Stimulated activated CD8-positive, alpha-beta memory T cell treated with anti-CD3 and anti-CD28 coated beads, Interleukin-15, amount 100 ng/mL, for 24 hours (primary cell): ENCODE measurements around the gene IKZF1.

ENCODE experiments used
- DNase-seq: peaks from one replicate; pipeline ENCODE4 v3.0.0-alpha.2; 2020; ENCODE audit warnings: low read depth

Gene IKZF1

DNA sequence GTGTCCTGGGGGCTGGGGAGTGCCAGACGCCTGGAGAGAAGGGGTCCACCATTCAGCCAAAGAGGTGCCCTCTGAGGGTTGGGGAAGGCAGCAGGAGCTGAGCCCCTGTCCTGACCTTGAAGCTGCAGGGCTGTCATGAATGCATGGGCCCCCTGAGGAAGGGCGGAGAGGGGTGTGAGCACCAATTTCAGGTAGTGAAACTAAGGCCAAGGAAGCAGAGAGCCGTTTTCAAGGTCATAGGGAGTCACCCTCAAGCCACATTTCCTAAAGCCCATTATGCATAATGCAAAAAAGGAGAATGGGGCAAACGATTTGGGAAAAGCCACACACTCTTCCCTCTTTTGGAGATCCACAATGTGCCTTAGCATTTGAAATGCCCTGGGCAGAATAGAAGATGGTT is 108.5 kb downstream of the IKZF1 start:
- no peak for DNase-seq

DNA sequence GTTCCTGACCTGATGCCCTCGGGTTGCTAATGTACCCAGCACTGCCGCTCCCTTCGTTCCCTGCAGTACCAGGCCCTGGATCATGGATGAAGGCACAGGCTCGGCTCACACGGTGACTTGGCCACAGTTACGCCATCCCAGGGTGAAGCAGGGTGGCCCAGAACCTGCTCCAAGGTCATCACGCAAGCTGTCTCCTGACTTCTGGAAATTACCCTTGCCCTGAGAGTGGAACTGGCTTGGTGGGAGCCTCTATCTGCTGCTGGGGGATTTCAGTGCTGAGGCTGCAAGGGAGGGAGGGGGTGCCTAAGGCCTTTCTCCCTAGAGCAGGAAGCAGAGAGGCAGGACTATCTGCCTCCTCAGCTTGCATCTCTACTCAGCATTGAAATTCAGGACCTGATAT is 109.0 kb downstream of the IKZF1 start:
- no peak for DNase-seq

DNA sequence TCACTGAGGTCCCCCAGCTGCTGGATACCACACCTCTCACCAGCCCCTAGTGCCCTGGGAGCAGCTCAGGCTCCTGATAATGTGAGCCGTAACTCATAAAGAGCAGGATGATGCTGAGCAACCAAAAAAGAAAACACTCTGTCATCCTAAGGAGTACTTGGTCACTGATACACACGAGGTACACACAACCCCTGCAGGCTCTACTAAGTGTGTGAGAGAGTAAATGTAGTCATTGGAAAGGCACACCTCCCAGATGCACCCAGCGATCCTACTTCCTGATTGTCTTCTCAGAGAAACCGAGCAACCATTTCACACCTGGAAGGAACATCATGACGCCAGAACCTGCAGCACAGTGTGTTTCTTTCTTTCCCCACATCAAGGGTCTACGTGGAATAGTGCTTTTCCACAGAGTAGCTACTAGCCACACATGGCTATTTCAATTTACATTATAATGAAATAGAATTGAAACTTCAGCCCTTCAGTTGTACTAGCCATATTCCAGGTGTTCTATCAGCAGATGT is 111.4 kb downstream of the IKZF1 start:
- no peak for DNase-seq

DNA sequence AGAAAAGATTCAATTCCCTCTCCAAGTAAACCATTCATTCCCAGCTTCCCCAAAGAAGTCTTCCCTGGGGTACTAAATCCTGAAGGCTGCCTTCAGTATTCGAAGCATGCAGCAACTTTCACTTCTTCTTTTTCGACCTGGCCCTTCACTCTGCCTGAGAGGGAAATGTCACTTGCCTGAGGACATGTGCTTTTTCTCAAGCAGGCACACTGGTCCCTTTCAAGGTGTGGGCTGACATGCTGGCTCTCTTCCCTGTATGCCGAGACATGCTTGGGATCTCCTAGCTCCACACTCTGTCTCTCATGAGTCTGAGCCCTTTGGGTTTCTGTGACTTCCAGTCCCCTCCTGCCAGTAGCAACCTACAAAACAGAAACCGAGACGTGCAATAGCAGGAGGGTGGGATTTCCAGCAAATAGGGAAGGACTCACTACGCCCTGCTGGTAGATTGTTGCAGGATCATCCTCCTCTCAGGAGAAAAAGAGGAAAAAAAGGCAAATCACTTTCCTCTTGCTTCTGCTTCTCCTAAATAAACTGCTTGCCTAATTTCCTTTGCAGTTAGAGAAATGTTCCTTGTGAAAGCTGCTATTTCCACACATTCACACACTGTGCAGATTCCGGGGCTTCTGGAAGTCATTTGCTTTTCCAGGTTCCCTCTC is 112.1 kb downstream of the IKZF1 start:
- no peak for DNase-seq

DNA sequence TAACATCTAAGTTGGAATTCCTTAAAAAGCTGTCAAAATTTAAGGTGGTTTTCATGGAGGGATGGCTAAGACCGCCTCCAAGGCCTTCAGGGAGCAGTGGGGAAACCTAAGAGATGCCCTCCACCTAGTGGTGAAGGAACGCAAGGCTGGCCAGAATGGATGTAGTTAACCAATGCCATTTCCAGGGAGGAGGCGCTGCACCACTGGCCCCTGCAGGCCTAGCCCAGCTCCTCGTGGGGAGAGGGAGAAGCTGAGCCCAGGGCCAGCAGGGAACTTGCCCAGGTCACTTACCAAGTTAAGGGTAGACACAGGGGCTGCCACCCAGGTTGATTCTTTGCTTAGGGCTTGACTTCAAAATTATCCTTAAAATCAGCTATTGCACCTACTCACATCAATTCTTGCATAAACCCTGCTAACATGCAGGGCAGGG is 113.6 kb downstream of the IKZF1 start:
- DNase-seq: no peak

DNA sequence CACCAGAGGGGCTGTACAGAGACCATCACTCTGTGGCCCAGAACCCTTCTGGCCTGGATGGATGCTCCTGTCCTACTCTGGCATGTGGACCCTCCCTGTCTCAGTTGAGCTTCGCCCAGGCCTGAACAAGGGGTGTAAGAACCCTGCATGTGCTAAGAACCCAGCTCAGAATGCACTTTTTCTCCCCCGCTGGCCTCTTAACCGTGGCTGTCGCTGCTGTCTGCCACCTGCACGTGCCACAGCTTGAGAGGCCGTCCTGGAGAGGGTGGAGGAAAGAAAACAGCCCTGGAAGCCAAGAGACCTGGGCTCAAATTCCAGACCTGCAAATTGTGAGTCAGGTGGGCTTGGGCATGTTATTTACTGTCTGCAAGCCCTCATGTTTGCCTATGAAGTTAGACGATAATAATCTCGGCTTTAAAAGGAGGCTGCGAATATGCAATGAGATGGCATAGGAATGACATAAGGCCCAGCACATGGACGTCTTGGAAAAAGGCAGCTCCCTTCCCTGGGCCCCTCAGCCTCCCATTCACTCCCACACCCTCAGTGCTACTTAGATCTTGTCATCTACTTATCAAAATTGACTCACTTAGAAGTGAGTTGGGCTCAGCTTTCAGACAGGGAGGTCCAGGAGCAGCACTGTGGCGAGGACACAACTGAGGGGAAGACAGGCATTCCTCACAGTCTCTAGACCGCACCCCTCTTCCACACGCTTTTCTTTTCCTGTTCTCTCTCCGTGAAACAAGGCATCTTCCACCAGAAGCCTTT is 114.2 kb downstream of the IKZF1 start:
- no peak for DNase-seq

DNA sequence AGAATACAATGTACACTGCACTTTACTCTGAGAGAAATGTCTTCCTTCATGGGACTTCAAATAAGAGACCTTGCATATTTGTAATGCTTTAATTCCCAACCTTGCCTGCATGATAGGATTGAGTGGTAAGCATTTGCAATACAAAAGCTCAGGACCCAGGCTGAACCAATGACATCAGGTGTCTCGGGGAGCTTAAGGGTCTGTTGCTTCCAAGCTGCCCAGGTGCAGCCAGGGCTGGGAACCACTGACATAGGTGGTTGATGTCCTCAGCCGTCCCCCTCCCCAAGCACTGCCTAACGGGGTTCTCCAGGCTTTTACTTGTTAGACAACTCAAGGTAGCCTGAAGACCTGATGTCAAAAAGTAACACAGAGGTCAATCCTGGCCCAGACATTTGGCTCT is 116.5 kb downstream of the IKZF1 start:
- DNase-seq: no peak

DNA sequence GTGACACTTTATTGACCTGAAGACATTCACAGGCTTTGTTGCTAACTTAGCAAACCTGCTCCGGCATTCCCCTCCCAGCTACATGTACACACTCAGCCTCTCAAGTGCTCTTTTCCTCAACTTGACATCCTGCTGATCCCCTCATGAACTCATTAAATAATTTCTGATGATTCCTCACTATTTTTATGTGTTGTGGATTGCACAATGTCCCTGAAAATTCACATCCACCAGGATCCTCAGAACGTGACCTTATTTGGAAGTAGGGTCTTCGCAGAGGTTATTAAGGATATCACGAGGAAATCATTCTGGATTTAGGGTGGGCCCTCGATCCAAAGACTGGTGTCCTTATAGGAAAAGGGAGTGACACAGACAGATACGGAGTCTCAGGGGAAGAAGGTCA is 118.3 kb downstream of the IKZF1 start:
- no peak for DNase-seq

DNA sequence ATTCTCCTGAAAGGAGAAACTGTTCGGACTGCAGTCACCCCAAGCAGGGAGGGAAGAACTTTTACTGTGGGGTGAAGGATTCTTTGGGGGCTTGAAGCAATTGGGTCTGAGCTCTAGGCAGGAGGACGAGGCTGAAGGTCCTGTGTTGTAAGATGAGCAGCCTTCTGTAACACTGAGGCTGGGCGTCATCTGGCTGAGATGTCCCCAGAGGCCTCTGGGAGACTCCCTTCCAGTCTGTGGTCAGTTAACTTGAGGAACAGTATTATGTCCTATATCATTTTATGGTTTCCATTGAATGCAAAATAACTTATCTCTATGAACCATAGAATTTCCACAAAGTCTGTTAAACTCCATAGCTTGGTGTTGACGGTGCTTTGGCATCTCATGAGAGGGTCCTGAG is 119.3 kb downstream of the IKZF1 start:
- no peak for DNase-seq

DNA sequence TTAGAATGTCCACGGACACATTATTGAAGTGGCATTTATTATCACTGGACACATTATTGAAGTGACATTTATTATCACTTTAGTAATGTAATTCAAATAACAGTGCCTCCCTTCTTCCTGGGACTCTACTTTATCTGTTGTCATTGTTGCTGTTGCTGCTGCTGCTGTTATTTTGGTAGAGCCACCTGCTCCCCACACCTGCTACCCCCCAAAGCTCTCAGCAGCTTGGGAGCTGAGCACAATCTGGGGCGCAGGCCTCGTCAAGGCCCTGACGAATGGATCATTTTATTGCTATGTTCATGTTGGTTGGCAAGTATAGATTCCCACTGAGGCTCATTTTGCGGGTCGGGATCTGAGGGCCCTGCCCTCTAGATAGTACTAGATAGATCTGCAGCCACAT is 120.8 kb downstream of the IKZF1 start:
- no peak for DNase-seq

DNA sequence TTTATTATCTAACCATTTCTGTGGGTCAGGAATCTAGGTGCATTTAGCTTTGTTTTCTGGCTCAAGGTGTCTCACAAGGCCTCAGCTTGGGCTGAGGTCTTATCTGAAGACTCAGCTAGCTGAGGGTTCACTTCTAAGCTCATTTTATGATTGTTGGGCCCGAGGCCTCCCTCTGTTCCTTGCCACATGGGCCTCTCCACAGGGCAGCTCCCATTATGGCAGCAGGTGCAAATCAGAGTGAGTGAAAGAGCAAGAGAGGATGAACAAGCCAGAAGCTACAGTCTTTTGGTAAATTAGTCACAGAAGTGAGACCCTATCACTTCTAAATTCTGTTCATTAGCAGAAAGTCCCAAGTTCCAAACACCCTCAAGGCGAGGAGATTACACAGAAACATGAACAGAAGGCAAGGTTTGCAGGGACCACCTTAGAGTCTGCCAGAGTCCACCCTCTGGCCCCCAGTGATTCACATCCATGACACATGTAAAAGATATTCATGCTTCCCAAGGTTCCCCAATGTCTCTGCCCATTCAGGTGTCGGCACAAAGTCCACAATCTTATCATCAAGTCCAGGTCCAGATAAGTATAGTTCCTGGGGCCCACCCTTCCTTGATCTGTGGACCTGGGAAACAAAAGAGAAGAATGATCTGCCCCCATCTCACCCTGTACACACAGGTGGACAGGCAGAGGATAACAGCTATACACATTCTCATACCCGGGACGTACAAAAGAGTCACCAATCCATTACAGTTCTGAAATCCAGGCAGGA is 121.9 kb downstream of the IKZF1 start:
- no peak for DNase-seq

DNA sequence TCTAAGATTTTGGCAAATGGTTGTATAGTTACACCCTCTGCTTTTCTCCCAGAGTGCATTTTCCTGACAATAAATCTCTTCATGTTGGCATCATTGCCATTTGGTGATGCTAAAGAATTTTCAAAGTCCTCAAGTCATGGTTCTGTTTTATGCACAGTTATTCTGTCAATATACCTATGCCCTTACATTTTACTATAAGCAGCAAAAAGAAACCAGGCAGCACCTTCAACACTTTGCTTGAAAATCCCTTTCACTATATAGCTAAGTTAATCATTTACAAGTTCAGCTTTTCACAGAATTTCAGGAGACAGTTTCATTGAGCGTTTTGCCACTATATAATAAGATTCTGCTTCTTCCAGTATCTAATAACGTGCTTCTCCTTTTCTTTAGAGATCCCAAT is 123.0 kb downstream of the IKZF1 start:
- no peak for DNase-seq

DNA sequence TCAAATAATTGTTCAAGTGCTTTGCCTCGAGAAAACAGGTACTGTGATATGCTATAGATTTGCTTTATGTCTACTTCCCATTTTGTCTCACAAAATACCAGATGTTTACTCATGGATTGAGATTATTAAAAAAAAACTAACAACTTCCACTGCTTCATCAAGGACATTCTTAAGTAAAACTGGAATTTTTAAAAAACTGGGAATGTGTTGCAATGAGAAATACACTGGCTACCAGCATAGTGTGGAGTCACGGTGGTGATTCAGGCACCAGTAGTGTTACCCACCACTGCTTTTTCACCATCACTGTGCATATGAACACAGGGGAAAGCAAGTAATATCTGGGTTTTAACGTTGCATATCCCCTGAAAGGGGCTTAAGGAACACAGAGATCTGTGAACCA is 124.4 kb downstream of the IKZF1 start:
- no peak for DNase-seq

DNA sequence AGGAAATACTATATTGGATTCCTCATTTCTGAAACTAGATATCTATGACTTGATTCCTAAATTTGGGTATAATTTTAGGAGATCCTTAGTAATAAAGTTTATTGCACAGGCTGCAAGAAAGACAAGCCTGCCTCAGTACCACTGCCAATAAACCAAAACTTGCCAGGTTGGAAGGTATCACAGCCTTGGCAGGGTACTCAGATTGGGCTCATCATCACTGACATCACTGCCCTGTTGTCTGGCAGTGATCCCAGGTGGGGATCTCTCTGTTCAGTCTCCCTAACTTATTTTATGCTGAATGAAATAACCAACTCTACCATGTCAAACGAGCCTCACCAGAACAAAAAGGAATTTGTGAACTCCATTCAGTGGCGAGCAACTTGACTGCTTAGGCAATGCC is 126.8 kb downstream of the IKZF1 start:
- no peak for DNase-seq

DNA sequence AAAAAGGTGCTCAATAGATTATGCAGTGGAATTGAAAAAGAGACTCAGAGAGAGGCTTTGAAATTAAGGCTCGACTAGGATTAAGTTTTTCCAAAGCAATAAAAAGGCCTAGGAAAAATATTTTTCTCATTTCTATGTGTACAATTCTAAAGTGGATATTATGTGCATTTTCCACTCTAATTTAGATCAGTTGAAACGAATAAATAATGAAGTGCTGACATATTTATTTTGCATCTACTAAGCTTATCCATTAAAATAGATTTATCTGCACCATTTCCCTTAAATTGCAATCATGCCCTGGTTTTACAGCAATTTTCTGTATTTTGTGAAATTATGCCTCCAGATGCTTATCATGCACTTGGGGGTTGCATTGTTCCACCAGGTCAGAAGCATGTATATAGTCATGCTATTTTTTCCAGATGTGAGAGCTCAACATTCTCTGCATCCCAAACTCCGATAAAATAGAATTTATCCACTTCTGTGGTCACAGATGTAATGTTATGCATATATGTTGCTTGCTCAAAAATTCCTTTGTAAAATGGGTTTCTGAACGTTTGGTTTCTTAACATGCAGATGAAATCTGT is 127.3 kb downstream of the IKZF1 start:
- no peak for DNase-seq

DNA sequence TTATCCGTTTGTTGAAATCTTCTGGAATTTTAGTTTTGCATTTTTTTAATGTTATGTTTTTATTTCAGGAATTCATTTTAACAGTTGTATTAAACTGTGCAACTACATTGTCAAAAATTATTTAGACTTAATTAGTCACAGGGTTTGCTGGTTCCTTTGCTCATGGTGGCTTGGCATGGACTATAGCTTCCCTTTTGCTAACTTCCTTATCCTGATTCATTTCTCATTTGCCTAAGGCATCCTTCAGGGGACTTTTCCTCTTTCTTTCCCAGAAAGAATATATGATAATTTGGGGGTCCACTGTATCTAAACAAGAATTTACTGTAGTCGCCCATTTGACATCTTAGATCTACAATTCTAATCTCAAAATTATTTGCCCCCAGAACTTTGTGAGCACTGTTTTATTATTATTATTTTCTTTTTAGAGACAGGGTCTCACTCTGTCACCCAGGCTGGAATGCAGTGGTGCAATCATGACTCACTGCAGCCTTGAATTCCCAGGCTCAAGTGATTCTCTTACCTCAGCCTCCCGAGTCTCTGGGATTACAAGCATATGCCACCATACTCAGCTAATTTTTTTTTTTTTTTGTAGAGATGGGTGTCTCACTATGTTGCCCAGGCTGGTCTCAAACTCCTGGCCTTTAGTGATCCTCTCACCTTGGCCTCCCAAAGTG is 131.8 kb downstream of the IKZF1 start:
- no peak for DNase-seq

DNA sequence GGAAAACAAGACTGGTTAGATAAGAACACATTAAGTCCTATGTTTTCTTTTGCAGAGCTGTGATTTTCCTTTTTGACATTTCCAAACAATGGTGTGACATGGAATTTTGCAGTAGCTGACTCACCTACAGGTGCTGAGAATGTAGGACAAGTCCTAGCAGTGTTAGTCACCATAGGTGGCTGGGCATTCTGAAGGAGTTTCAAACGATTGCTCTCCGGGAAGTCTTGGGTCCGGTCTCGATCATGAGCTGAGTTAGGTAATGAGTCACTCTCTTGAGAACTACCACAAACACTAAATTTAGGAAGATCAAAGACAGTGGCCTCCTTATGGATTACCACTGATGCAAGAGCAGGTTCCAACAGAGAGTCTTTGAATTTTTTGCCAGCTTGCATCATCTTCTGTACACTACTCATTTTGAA is 142.0 kb downstream of the IKZF1 start:
- DNase-seq: no peak

DNA sequence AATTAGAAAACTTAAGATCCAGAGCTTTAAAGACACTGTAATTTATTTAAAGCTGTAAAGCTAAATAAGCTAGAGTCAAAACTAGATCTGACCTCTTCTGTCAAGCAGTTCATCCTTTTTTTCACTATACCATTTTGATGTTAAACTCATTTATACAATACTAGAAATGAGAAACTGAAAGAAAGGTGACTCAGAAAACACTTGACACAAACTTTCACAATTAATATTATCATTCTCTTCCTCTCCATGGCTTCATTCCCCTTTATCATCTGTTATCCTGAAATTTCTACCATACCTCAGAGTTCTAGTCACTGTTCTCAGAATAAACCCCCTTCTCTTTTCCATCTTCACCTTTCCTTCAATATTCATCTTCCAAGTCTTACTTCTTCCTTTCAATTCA is 144.3 kb downstream of the IKZF1 start:
- no peak for DNase-seq

DNA sequence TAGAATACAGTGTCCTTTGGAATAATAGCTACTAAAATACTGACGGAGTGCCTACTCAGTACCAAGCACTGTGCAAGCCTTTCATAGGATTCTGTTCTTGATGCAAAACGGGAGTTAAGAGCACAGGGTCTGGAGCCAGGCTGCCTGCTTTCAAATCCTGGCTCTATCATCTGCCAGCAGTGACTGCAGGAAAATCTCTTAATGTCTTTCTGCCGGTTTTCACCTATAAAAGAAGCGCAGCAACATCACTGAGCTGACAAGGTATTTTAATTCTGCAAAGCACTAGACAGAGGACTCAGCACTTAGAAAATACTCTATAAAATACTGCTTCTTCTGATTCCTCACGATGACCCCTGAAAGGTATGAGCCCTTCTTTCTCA is 145.0 kb downstream of the IKZF1 start:
- DNase-seq: no peak

DNA sequence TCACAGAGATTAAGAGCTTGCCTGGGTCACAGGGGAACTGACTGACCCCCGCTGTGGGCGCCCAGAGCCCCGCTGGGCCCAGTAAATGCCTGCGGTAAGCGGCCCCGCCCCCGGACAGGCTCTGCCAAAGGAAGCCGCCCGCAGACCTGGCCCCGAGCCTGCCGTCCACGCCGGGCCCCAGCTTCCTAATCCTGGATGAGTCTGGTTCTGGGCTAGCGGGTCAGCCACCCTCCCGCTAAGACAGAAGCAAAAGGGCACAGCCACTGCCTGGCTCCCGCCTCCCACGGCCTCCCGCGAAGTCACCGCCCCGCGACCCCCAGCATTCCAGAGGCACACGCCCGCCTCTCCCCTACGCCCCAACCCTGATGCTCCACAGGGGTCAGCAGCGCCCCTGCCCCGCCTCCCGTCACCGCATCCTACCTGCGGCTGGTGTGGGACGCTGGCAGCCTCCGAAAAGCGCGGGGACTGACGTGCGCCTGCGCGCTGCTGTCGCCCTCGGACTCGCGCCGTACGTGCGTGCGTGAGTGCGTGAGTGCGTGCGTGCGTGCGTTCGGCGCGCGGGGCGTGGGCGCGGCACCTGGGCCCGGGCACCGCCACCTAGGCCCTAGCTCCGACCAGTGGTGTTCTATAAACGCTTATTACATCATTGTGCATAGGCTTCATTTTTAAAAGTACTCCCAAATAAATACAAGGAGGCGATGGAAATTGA is 145.5 kb downstream of the IKZF1 start, which contains the start of gene FIGNL1:
Gene FIGNL1, minus strand, starts transcription at position 470 of the 709 bp plus-strand sequence. CDS start 3,063 bp downstream, outside the sequence.
- DNase-seq: peak; percentile 69

DNA sequence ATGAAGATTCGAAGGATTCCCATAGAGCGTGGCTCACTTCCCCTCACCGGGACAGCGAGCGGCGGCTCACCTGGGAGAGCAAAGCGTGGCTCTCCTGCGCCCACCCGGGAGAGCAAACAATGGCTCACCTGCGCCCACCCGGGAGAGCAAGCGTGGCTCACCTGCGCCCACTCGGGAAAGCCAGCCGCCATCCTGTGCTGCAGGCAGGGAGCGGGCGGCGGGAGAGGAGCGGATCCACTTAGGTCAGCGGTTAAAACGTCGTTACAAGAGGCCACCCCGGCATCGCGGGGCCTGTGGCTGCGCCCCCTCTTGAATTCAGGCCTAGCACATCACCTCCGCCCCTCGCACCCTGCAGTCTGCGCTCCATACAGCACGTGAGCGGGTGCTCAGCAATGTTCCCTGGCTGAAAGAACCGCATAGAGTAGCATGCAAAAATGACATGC is 146.1 kb downstream of the IKZF1 start:
- no peak for DNase-seq
